Endothelial cell of umbilical vein (primary cell): ENCODE measurements around the gene PTPRD. TPM values are rescaled to one million over a fixed set of nuclear protein-coding genes. Genes with fewer than 3 reads are reported as not detected.

ENCODE experiments used
- BruUV-seq: library from RNA; stranded (reverse); fragments of 400-500 nt; replicated peaks from 2 replicates; lab custom pipeline; 2021; lab: Mats Ljungman, UMichigan
- CTCF ChIA-PET: fragments of 300-600, 350-600 bp; sonication (Branson Sonifier 250); formaldehyde crosslinking; loops from one replicate; lab custom pipeline; 2021; ENCODE audit warnings: antibody characterized with exemption, inconsistent platforms; lab: Charles Lee
- POLR2A ChIA-PET: fragments of 300-600, 350-600 bp; sonication (Branson Sonifier 250); formaldehyde crosslinking; loops from one replicate; lab custom pipeline; 2021; ENCODE audit warnings: antibody characterized with exemption, inconsistent platforms; lab: Charles Lee
- DNase-seq: peaks from one replicate; pipeline ENCODE4 v3.0.0-alpha.2; 2011; ENCODE audit warnings: low read depth, low spot score
- FAIRE-seq: peaks from 2 replicates; lab custom pipeline; 2011; peaks lifted over from hg19 to GRCh38; lab: Jason Lieb, UNC
- H2AFZ ChIP-seq: 2 replicates; pipeline ENCODE4 v1.6.0; 2012; ENCODE audit warnings: low read depth, low read length, control low read depth, inconsistent platforms
- H3K27ac ChIP-seq: 2 replicates; pipeline ENCODE4 v1.5.1; 2011; ENCODE audit warnings: low read depth, mild to moderate bottlenecking, control low read depth, low read length, moderate library complexity; ENCODE audit not compliant: insufficient read depth
- H3K27me3 ChIP-seq, 2 experiments: 2 replicates each; pipeline versions ENCODE4 v1.6.0 to v1.6.1; 2011; ENCODE audit warnings: low read length in 2 of 2, mixed read lengths in 1 of 2; ENCODE audit not compliant: control insufficient read depth in 2 of 2, insufficient read depth in 2 of 2
- H3K36me3 ChIP-seq, 2 experiments: 2 replicates in 1 of 2; 3 replicates in 1 of 2; pipeline ENCODE4 v1.5.1; 2011; ENCODE audit warnings: low read length in 2 of 2, mild to moderate bottlenecking in 1 of 2, moderate library complexity in 1 of 2; ENCODE audit not compliant: control insufficient read depth in 2 of 2, insufficient read depth in 2 of 2; ENCODE audit errors: extremely low read depth in 1 of 2
- H3K4me1 ChIP-seq: 3 replicates; pipeline ENCODE4 v1.5.1; 2011; ENCODE audit warnings: mild to moderate bottlenecking, low read length; ENCODE audit not compliant: control insufficient read depth, insufficient read depth; ENCODE audit errors: extremely low read depth
- H3K4me2 ChIP-seq: 2 replicates; pipeline ENCODE4 v1.6.1; 2011; ENCODE audit warnings: low read length, control low read depth, mixed read lengths; ENCODE audit not compliant: insufficient read depth
- H3K4me3 ChIP-seq, 3 experiments: fragments of 200-600 bp in 1 of 3; sonication (generic), shearing (Covaris generic) in 1 of 3; replicated peaks in 1 of 3; 2 replicates each; pipeline ENCODE4 v1.5.1; 2011 to 2016; ENCODE audit warnings: control low read depth in 3 of 3, low read length in 3 of 3, mild to moderate bottlenecking in 2 of 3, inconsistent platforms in 1 of 3, low read depth in 1 of 3, moderate library complexity in 1 of 3; ENCODE audit not compliant: insufficient read depth in 1 of 3
- H3K79me2 ChIP-seq: 2 replicates; pipeline ENCODE4 v1.6.0; 2012; ENCODE audit warnings: low read length, inconsistent platforms; ENCODE audit not compliant: control insufficient read depth, insufficient read depth
- H3K9ac ChIP-seq: replicated peaks from 2 replicates; pipeline ENCODE3; 2011; ENCODE audit warnings: low read length, control low read depth; ENCODE audit not compliant: insufficient read depth; ENCODE audit errors: extremely low read depth
- H3K9me1 ChIP-seq: replicated peaks from 3 replicates; pipeline ENCODE4 v1.6.0; 2011; ENCODE audit warnings: mild to moderate bottlenecking, low read length; ENCODE audit not compliant: control insufficient read depth, insufficient read depth; ENCODE audit errors: extremely low read depth
- H3K9me3 ChIP-seq: replicated peaks from 2 replicates; pipeline ENCODE4 v1.5.1; 2012; ENCODE audit warnings: low read length, inconsistent platforms; ENCODE audit not compliant: control insufficient read depth, insufficient read depth
- H4K20me1 ChIP-seq: replicated peaks from 2 replicates; pipeline ENCODE3; 2011; ENCODE audit warnings: mild to moderate bottlenecking, low read length; ENCODE audit not compliant: control insufficient read depth, insufficient read depth; ENCODE audit errors: extremely low read depth
- CTCF ChIP-seq, 2 donors: IDR thresholded peaks; 1 replicate in 1 of 2; 2 replicates in 1 of 2; pipeline ENCODE4 v1.5.1; 2011; ENCODE audit warnings: low read length in 2 of 2, mild to moderate bottlenecking in 2 of 2, moderate library complexity in 2 of 2, control low read depth in 1 of 2, inconsistent platforms in 1 of 2, low read depth in 1 of 2; ENCODE audit not compliant: insufficient read depth in 1 of 2; ENCODE audit errors: extremely low read depth in 1 of 2
- JUN ChIP-seq: IDR thresholded peaks from 2 replicates; pipeline ENCODE4 v1.6.1; 2011; ENCODE audit warnings: borderline replicate concordance, low read depth; ENCODE audit not compliant: insufficient read length, insufficient read depth
- MAX ChIP-seq: IDR thresholded peaks from 2 replicates; pipeline ENCODE4 v1.6.1; 2011; ENCODE audit not compliant: insufficient read depth, insufficient read length
- MYC ChIP-seq: IDR thresholded peaks from one replicate; pipeline ENCODE4 v1.6.1; 2011; ENCODE audit warnings: mild to moderate bottlenecking, low read depth, low read length
- POLR2A ChIP-seq: IDR thresholded peaks from 2 replicates; pipeline ENCODE4 v1.6.1; 2012; ENCODE audit warnings: low read depth, mild to moderate bottlenecking, control low read depth, low read length
- POLR2AphosphoS5 ChIP-seq: IDR thresholded peaks from 2 replicates; pipeline ENCODE4 v1.6.1; 2012; ENCODE audit warnings: low read depth, mild to moderate bottlenecking, control low read depth, low read length, moderate library complexity; ENCODE audit not compliant: insufficient read depth
- dilution Hi-C: fragments of 300-500 bp; cut with MboI; formaldehyde crosslinking; loops from one replicate; pipeline ENCODE4 v1.15.0; 2019; ENCODE audit warnings: low sequenced_read_pairs; ENCODE audit not compliant: extremely low pct_ligation_motif_present
- intact Hi-C: fragments of 100-400 bp; cut with micrococcal nuclease; formaldehyde crosslinking; loops from one replicate; pipeline ENCODE4 v1.10.0; 2022
- polyA plus RNA-seq, 4 experiments: library from polyadenylated mRNA; depleted of rRNA in 3 of 4; stranded (reverse) in 3 of 4; unstranded in 1 of 4; fragments of >200 nt; gene quantifications; 2 replicates each; pipeline versions ENCODE4 v1.2.1 to v1.2.3, GENCODE V29; 2011 to 2012; ENCODE audit warnings: missing spikeins in 1 of 4
- total RNA-seq: library from RNA; stranded (reverse); gene quantifications from 2 replicates; pipeline ENCODE4 v1.2.3, GENCODE V29; 2021

The PTPRD gene
- total and polyA plus RNA-seq, 2 donors (not counting 3 experiments of a cell fraction or from before 2014, with no cell fraction given) = 5.5 to 5.7 TPM

DNA sequence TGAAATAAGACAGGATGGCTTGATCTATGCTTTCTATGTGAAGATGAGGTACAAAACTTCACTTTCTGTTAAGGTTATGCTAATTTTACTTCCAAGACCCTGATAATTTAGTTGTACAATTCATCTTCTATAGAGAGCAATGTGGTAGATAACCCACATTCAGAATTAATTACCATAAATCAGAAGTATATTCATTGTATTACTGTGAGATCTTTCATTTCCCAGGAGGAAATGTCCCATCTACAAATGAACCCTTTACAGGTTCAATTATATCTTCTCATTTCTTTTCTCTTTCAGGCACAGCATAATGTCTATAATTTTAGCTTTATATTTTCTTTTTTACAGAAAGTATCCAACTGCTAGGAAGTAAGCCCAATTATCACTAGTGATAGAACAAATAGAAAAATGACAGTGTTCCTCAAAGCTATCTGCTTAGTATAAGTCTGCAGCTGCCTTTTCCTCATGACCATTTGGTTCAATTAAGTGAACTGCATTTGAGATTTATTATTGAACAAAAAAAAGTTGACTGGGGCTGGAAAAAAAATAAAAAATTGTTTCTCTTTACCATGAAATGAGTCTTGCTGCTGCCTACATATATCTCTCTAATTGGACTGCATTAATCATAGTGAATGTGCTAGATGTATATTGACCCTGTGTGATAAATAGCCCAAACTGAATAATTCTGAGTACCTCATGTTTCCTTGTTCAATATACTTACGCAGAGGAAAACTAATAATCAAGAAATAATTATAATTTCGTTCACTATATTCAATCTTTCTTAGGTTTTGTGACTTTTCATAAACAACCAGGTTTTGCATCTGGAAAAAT, 1329.4 kb downstream of the PTPRD start:
- CTCF ChIA-PET = no interaction called here
- no peaks in the 10 kb centered on the region for H3K27me3 ChIP-seq
- H3K4me2 ChIP-seq = no peak overlapping the region
- no peaks in the 10 kb centered on the region for H4K20me1 ChIP-seq
- H3K27ac ChIP-seq = no peak overlapping the region
- no peak for TF ChIP-seq MAX
- no peak for TF ChIP-seq CTCF (IDR thresholded peaks at IDR 0.05; ENCODE audit: extremely low read depth in 1 of 2, insufficient read depth in 1 of 2, low read depth in 1 of 2, low read length in 2 of 2)
- no peak for TF ChIP-seq POLR2AphosphoS5
- no peak for TF ChIP-seq POLR2A
- TF ChIP-seq JUN = no peak
- no peak for TF ChIP-seq MYC
- H2AFZ ChIP-seq = no peak overlapping the region
- no peaks in the 10 kb centered on the region for H3K9me1 ChIP-seq
- no peak for DNase-seq
- no peaks in the 10 kb centered on the region for H3K79me2 ChIP-seq
- no peaks in the 10 kb centered on the region for H3K36me3 ChIP-seq
- no peak overlapping the region for H3K9ac ChIP-seq
- no peaks in the 10 kb centered on the region for H3K4me1 ChIP-seq
- no peak overlapping the region for H3K4me3 ChIP-seq
- H3K9me3 ChIP-seq = no peaks in the 10 kb centered on the region
- intact Hi-C loops (no loop called here), dilution Hi-C loops (no loop called here)
- POLR2A ChIA-PET = no interaction called here
- no TSS peak for BruUV-seq
- FAIRE-seq = no peak
